Heart right ventricle (tissue), 16 donors: ENCODE measurements around the gene TIMP2. TPM values are rescaled to one million over a fixed set of nuclear protein-coding genes. Genes with fewer than 3 reads are reported as not detected.
"Not testable (repeated sequence)": the region's sequence is repeated elsewhere in the genome, so short reads cannot be mapped to it uniquely, and the experiment has no call there.

Experiments
- ATAC-seq, 8 donors: fragments of 200-7000 bp; cut with Tn5 transposase; one replicate each; pipeline ENCODE4 v1.9.1; 2020; ENCODE audit warnings: mild to moderate bottlenecking in 8 of 8, moderate library complexity in 8 of 8, moderate number of reproducible peaks in 1 of 8
- DNase-seq, 2 donors: peaks; one replicate each; pipeline ENCODE4 v3.0.0-alpha.2; 2020
- H3K27ac ChIP-seq, 10 donors: fragments of 200-600 bp; sonication (generic) in 2 of 10; one replicate each; pipeline versions ENCODE4 v1.5.0 to v1.8.0; 2020 to 2022; ENCODE audit warnings: mild to moderate bottlenecking in 3 of 10
- H3K27me3 ChIP-seq, 7 donors: fragments of 200-600 bp; one replicate each; pipeline ENCODE4 v1.8.0; 2021 to 2022; ENCODE audit warnings: mild to moderate bottlenecking in 2 of 7
- H3K36me3 ChIP-seq, 9 donors: fragments of 200-600 bp; sonication (generic) in 1 of 9; one replicate each; pipeline versions ENCODE4 v1.5.0 to v1.8.0; 2020 to 2022; ENCODE audit warnings: mild to moderate bottlenecking in 2 of 9
- H3K4me1 ChIP-seq, 9 donors: fragments of 200-600 bp; sonication (generic) in 1 of 9; one replicate each; pipeline versions ENCODE4 v1.5.0 to v1.8.0; 2020 to 2022; ENCODE audit warnings: mild to moderate bottlenecking in 4 of 9
- H3K4me3 ChIP-seq, 10 donors: fragments of 200-600 bp; sonication (generic) in 2 of 10; one replicate each; pipeline versions ENCODE4 v1.5.0 to v1.8.0; 2020 to 2022; ENCODE audit warnings: mild to moderate bottlenecking in 7 of 10, moderate library complexity in 2 of 10
- H3K9me3 ChIP-seq, 11 donors: fragments of 200-600 bp in 10 of 11; sonication (generic) in 2 of 11; one replicate each; pipeline versions ENCODE4 v1.5.0 to v1.8.0; 2013 to 2022; ENCODE audit warnings: mild to moderate bottlenecking in 2 of 11, control low read depth in 1 of 11, moderate library complexity in 1 of 11
- CTCF ChIP-seq, 9 donors: fragments of 200-600 bp; sonication (generic) in 2 of 9; IDR thresholded peaks; one replicate each; pipeline versions ENCODE4 v1.5.0 to v1.8.0; 2021 to 2022; ENCODE audit warnings: antibody characterized with exemption in 9 of 9, mild to moderate bottlenecking in 5 of 9, moderate library complexity in 1 of 9
- WGBS, 2 donors: extraction: QIAGEN DNeasy Blood & Tissue Kit; methylation state at CpG; one replicate each; pipeline ENCODE4 v1.1.7; 2013; ENCODE audit warnings: inconsistent platforms in 1 of 2; 5-methylcytosine and 5-hydroxymethylcytosine counted together
- intact Hi-C, 10 donors: fragments of 100-400 bp; cut with DNase I; formaldehyde crosslinking; loops; one replicate each; pipeline versions ENCODE4 v1.11.1 to v1.14.2; 2022
- polyA plus RNA-seq, 2 donors: library from polyadenylated mRNA; stranded (reverse); fragments of 200-250 nt; gene quantifications; one replicate each; pipeline ENCODE4 v1.2.3, GENCODE V29; 2013
- total RNA-seq, 10 donors: library from RNA; stranded (reverse); fragmentation: NEBNext Ultra II Directional in 3 of 10; extraction: Animal tissue kit (Norgen Biotek cat#: 25700) in 3 of 10; gene quantifications; one replicate each; pipeline versions ENCODE4 v1.2.1 to v1.2.4, GENCODE V29; 2021 to 2023
- donor health status: Arrhythmogenic right ventricular cardiomyopathy.
- donor health status: ischemic (EF 13 %, LVEDD 7.1; RV severe dilation, severe dysfunction).
- donor health status: healthy with polysubstance abuse.
- donor health status: DM: no; HTN: yes; CAD: no.
- donor health status: DM: no; HTN: no; CAD: no.
- donor health status: ischemic (EF 25% LVEDD 6.9; RV normal size, moderate dysfunction).
- donor health status: ischemic (EF 25% LVEDD 5.7; RV mildly dilated, moderate dysfunction).
- donor health status: healthy.
- donor health status: DM: yes; HTN: yes; CAD: no.
- donor health status: Ischemic cardiomyopathy.
- donor health status: ischemic (EF 35%, LVEDD 5.7; RV mildly dilated, moderate dysfunction).
- donor health status: nonischemic (EF 11% LVEDD 7.7; RV severe dilation, severe dysfunction).
- donor health status: DM: yes; HTN: yes; CAD: no.
- donor health status: PGD.
- donor health status: ischemic (EF 29% LVEDD 5.4; RV normal size, mild dysfunction).
- donor health status: nonischemic (EF 23%, LVEDD 6.1; RV moderate dilation, normal function).

TIMP2 gene
- total and polyA plus RNA-seq, 12 donors = 32.4 to 118 (median 96.7) TPM

DNA sequence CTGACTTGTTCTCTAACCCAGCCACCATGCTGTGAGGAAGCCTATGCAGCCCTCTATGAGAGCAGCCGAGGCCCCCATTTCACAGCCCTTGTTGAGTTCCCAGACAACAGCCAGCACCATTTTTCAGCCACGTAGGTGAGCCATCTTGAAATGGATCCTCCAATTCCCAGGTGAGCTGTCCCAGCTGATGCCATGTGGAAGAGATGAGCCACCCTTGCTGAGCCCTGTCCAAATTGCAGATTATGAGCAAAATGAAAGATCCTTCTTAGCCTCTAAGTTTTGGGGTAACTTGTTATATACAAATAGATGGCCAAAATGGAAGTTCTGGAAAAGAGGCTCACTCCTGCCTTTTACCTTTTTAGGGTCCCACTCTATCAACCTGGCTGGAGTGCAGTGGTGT, 25.7 kb upstream of the TIMP2 start:
- DNase-seq = no peak
- intact Hi-C loops = no loop called here
- WGBS, 2 donors = 95 to 98% methylated on average over 2 of the region's 2 CpGs
- no peak overlapping the region for H3K4me3 ChIP-seq
- TF ChIP-seq CTCF (IDR thresholded peaks at IDR 0.05) = no peak
- H3K4me1 ChIP-seq = peaks cover 0 to 28% (median 11%) of the 10 kb centered on the region in 9 donors
- no peak overlapping the region for H3K27ac ChIP-seq
- peaks cover 0 to 24% (median 14%) of the 10 kb centered on the region in 11 donors for H3K9me3 ChIP-seq
- H3K27me3 ChIP-seq = no peaks in the 10 kb centered on the region
- H3K36me3 ChIP-seq = no peaks in the 10 kb centered on the region
- no peak for ATAC-seq

DNA sequence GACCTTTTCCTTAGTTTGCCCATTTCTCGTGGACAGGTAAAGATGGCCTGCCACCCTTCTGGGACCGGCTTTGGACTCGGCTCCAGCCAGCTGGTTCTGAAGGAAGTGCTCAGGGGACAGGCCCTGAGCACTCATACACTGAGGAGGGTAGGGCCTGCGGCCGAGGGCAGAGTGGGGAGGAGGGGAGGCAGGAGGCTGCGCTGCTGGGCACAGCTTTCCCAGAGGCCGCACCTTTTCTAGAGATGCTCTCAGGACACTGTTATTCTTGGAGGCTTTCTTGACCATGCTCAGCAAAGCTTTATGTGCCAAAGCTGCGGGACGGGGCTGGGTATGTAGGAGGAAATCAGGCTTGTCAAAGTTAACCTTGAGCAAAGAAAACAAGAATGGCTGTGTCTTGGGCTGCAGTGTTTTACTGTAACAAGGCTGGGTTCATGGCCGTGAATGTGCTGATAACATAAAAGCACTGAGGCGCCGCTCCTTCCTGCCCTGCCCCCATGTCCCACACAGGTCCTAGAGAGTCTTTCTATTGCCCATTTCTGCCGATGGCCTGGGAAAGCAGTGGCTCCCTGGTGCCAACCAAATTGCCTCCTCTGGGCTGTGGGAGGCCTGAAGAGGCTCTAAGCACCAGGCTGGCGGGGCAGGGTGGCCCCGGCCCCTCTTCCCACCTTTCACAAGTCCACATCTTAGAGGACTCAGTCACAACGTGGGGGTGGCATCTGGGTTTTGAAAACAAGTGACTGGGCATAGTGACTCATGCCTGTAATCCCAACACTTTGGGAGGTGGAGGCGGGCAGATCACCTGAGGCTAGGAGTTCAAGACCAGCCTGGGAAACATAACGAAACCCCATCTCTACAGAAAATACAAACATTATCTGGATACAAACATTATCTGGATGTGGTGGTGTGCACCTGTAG, 22.3 kb upstream of the TIMP2 start:
- ATAC-seq = no peak

DNA sequence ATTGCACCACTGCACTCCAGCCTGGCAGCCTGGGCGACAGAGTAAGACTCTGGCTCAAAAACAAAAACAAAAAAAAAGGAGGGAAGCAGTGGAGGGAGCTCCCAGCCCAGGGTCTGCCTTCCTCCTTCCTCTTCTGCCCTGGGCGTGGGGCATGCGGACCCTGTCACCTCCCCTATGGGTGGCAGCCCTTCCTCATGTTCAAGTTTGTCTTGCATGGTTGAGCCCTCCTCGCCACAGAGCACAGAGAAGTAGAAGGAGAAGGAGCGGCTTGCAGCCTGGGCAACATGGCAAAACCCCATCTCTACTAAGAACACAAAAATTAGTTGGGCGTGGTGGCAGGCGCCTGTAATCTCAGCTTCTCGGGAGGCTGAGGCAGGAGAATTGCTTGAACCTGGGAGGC, 21.4 kb upstream of the TIMP2 start:
- peaks cover 0 to 23% (median 14%) of the 10 kb centered on the region in 11 donors for H3K9me3 ChIP-seq
- intact Hi-C loops = no loop called here
- no peak for ATAC-seq
- H3K27ac ChIP-seq = no peak overlapping the region
- no peaks in the 10 kb centered on the region for H3K36me3 ChIP-seq
- H3K4me1 ChIP-seq = peaks cover 0 to 4% (median 0%) of the 10 kb centered on the region in 9 donors
- no peak for TF ChIP-seq CTCF (IDR thresholded peaks at IDR 0.05)
- 95 to 97% methylated on average over 7 to 8 of the region's 8 CpGs for WGBS, 2 donors
- DNase-seq = no peak
- no peaks in the 10 kb centered on the region for H3K27me3 ChIP-seq
- no peak overlapping the region for H3K4me3 ChIP-seq

More for the DNA sequence above, 22.3 kb upstream of the TIMP2 start:
- no peak for DNase-seq
- Histone ChIP-seq H3K27me3 (no peaks in the 10 kb centered on the region), H3K9me3 (peaks cover 0 to 24% (median 14%) of the 10 kb centered on the region in 11 donors), H3K4me3 (no peak overlapping the region), H3K36me3 (no peaks in the 10 kb centered on the region), H3K4me1 (peaks cover 0 to 12% (median 5%) of the 10 kb centered on the region in 9 donors), H3K27ac (no peak overlapping the region)
- WGBS, 2 donors = 73 to 79% methylated on average over 18 of the region's 18 CpGs
- TF ChIP-seq CTCF (IDR thresholded peaks at IDR 0.05) = no peak
- intact Hi-C loops = no loop called here

DNA sequence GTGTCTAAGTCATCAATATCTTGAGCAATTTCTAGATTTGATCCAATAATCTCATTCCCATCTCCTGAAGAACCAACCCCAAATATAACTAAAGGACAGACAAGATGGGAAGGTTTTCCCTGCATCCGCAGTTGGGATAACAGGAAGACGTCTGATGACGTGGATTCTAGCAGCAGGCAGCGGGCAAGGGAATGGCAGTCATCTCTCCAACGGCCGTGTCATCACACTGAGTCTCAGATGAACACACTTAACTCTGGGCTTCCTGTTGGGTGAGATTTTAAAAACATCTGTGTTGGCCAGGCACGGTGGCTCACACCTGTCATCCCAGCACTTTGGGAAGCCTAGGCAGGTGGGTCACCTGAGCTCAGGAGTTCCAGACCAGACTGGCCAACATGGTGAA, 20.9 kb upstream of the TIMP2 start:
- no peak for TF ChIP-seq CTCF (IDR thresholded peaks at IDR 0.05)
- no peaks in the 10 kb centered on the region for H3K27me3 ChIP-seq
- intact Hi-C loops = no loop called here
- 70 to 74% methylated on average over 7 of the region's 7 CpGs for WGBS, 2 donors
- no peak for DNase-seq
- no peak overlapping the region for H3K4me3 ChIP-seq
- H3K27ac ChIP-seq = no peak overlapping the region
- H3K4me1 ChIP-seq = no peaks in the 10 kb centered on the region
- H3K9me3 ChIP-seq = peaks cover 0 to 18% (median 10%) of the 10 kb centered on the region in 11 donors
- H3K36me3 ChIP-seq = no peaks in the 10 kb centered on the region
- no peak for ATAC-seq

DNA sequence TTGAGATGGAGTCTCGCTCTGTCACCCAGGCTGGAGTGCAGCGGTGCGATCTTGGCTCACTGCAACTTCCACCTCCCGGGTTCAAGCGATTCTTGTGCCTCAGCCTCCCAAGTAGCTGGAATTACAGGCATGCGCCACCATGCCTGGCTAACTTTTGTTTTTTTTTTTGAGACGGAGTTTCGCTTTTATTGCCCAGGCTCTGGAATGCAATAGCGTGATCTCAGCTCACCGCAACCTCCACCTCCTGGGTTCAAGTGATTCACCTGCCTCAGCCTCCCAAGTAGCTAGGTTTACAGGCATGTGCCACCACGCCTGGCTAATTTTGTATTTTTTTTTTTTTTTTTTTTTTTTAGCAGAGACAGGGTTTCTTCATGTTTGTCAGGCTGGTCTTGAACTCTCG, 20.3 kb upstream of the TIMP2 start:
- ATAC-seq, DNase-seq, H3K4me1 ChIP-seq, H3K27me3 ChIP-seq, H3K36me3 ChIP-seq, H3K4me3 ChIP-seq, intact Hi-C loops, H3K27ac ChIP-seq: not testable (repeated sequence)
- 96 to 98% methylated on average over 12 of the region's 12 CpGs for WGBS, 2 donors
- peaks cover 0 to 11% (median 4%) of the 10 kb centered on the region in 11 donors for H3K9me3 ChIP-seq
